Measurements from ENCODE around the gene MAP7D2. TPM values are rescaled to one million over a fixed set of nuclear protein-coding genes. Genes with fewer than 3 reads are reported as not detected.

MAP7D2 gene
- total and polyA plus RNA-seq, 9 of the 15 experiments (the other 6 are each of a cell fraction or from before 2014, with no cell fraction given): 0.01 to 0.04 (median 0.03) TPM; not detected in 4

- no peak for TF ChIP-seq ZNF398 (CRISPR knock-in tag; IDR thresholded peaks at IDR 0.05)
- no peak for TF ChIP-seq GTF2F1 (IDR thresholded peaks at IDR 0.05; ENCODE audit: low read depth, low read length)
- TF ChIP-seq TFAM (CRISPR knock-in tag; conservative IDR thresholded peaks at IDR 0.05): no peak
- TF ChIP-seq IRF1 (CRISPR knock-in tag; IDR thresholded peaks at IDR 0.05; ENCODE audit: borderline replicate concordance): no peak
- TF ChIP-seq KDM4B (IDR thresholded peaks at IDR 0.05; ENCODE audit: borderline replicate concordance in 2 of 2, low read depth in 1 of 2): no peak
- no peak for TF ChIP-seq NCOA1 (IDR thresholded peaks at IDR 0.05; ENCODE audit: low read depth)
- no peak for TF ChIP-seq GABPA (tag; conservative IDR thresholded peaks at IDR 0.05; ENCODE audit: low read depth)
- no peak for TF ChIP-seq SRSF1 (IDR thresholded peaks at IDR 0.05; ENCODE audit: low read depth, low read length)
Measured at GRCh38 chrX:20091499-20091898, 25.2 kb downstream of the MAP7D2 start (continued).

GRCh38 chrX:20089845-20090244, 26.9 kb downstream of the MAP7D2 start:
- Histone ChIP-seq H3K4me3 (no peak overlapping the region), H3K4me1 (replicated peaks in 1 of 2; ENCODE audit: control insufficient read depth in 2 of 2, insufficient read depth in 2 of 2, low read length in 2 of 2) (no peaks in the 10 kb centered on the region), H3K27ac (ENCODE audit: extremely low read depth, low read depth, low read length) (no peak overlapping the region), H3K4me2 (ENCODE audit: insufficient read depth, low read length) (no peak overlapping the region), H3K9ac (ENCODE audit: insufficient read depth in 1 of 2, low read depth in 2 of 2, low read length in 2 of 2) (no peak overlapping the region), H3K9me3 (replicated peaks; ENCODE audit: control insufficient read depth, insufficient read depth, low read depth, low read length) (no peaks in the 10 kb centered on the region), H2AFZ (ENCODE audit: low read depth, low read length) (no peak overlapping the region), H3K79me2 (ENCODE audit: control insufficient read depth, insufficient read depth, low read length) (no peaks in the 10 kb centered on the region), H3K36me3 (ENCODE audit: control insufficient read depth, insufficient read depth, low read length) (no peaks in the 10 kb centered on the region), H4K20me1 (replicated peaks; ENCODE audit: control insufficient read depth, insufficient read depth, low read length) (no peaks in the 10 kb centered on the region), H3K9me1 (ENCODE audit: control insufficient read depth, insufficient read depth, low read length) (no peaks in the 10 kb centered on the region), H3K27me3 (ENCODE audit: control insufficient read depth in 2 of 2, insufficient read depth in 2 of 2, low read length in 2 of 2) (peaks cover 0 to 9% of the 10 kb centered on the region in 2 experiments; a peak in 1 of 5 replicates)
- TF ChIP-seq MYBL2 (IDR thresholded peaks at IDR 0.05; ENCODE audit: low read depth) (no peak), MYBL2 (CRISPR knock-in tag; IDR thresholded peaks at IDR 0.05; ENCODE audit: borderline replicate concordance) (no peak), PHF21A (IDR thresholded peaks at IDR 0.05; ENCODE audit: borderline replicate concordance, low read depth) (no peak), CBX3 (IDR thresholded peaks at IDR 0.05; ENCODE audit: borderline replicate concordance in 1 of 2, low read length in 2 of 2) (no peak), DDX20 (tag; IDR thresholded peaks at IDR 0.05; ENCODE audit: low read depth) (no peak), ZKSCAN8 (CRISPR knock-in tag; IDR thresholded peaks at IDR 0.05) (no peak), MECOM (CRISPR knock-in tag; IDR thresholded peaks at IDR 0.05) (no peak), NFE2L1 (tag; IDR thresholded peaks at IDR 0.05; ENCODE audit: borderline replicate concordance, low read depth) (no peak), SOX6 (IDR thresholded peaks at IDR 0.05) (no peak), HMG20B (CRISPR knock-in tag; IDR thresholded peaks at IDR 0.05) (no peak), KLF6 (CRISPR knock-in tag; IDR thresholded peaks at IDR 0.05; ENCODE audit: borderline replicate concordance) (no peak), MCM2 (IDR thresholded peaks at IDR 0.05; ENCODE audit: low read depth) (no peak), CBFB (CRISPR knock-in tag; IDR thresholded peaks at IDR 0.05) (no peak)
- 0% methylated on average over 6 of the region's 6 CpGs for WGBS (ENCODE audit: insufficient coverage, low coverage, missing lambda C conversion rate)
- intact Hi-C loops (cut with micrococcal nuclease): no loop called here
- FAIRE-seq: no peak
- no peak for ATAC-seq
- POLR2A ChIA-PET: no interaction called here
- CTCF ChIA-PET (ENCODE audit: low intra/inter-chr PET ratio): no interaction called here
- in situ Hi-C loops (cut with MboI): no loop called here
- no TSS peak for BruUV-seq (replicated peaks)
- no peak for DNase-seq (ENCODE audit: extremely low read depth in 1 of 4, low spot score in 3 of 4)
